ENCODE data around the gene SLC25A23.

GRCh38 chr19:6484230-6484629, 24.6 kb upstream of the SLC25A23 start:
- TF ChIP-seq RAD21 (IDR thresholded peaks at IDR 0.05) (no peak), CTCF (IDR thresholded peaks at IDR 0.05; ENCODE audit: low read depth, low read length, missing input control) (no peak), GABPA (IDR thresholded peaks at IDR 0.05 in 1 of 2, conservative IDR thresholded peaks at IDR 0.05 in 1 of 2) (no peak), SP1 (IDR thresholded peaks at IDR 0.05) (no peak)
